GM12875 (cell line): Measurements from ENCODE around the gene AGAP3.

Experiments used
- H3K4me3 ChIP-seq: one replicate; pipeline ENCODE4 v1.5.1; 2011; ENCODE audit warnings: low read depth, low read length, control low read depth
- CTCF ChIP-seq: IDR thresholded peaks from 2 replicates; pipeline ENCODE4 v1.5.1; 2011; ENCODE audit warnings: low read depth, mild to moderate bottlenecking, control low read depth, inconsistent platforms, low read length, moderate library complexity, borderline replicate concordance; ENCODE audit not compliant: insufficient read depth

Gene AGAP3

GRCh38 chr7:151131592-151132293 lies 45.5 kb downstream of the AGAP3 start:
- no peak for TF ChIP-seq CTCF
- H3K4me3 ChIP-seq = no peak overlapping the region

GRCh38 chr7:151132461-151133205 lies 46.4 kb downstream of the AGAP3 start:
- no peak for TF ChIP-seq CTCF
- no peak overlapping the region for H3K4me3 ChIP-seq

- H3K4me3 ChIP-seq = no peak overlapping the region
- TF ChIP-seq CTCF = no peak
Measured at GRCh38 chr7:151133266-151133985, 47.2 kb downstream of the AGAP3 start.

GRCh38 chr7:151133986-151134742 lies 47.9 kb downstream of the AGAP3 start:
- H3K4me3 ChIP-seq = no peak overlapping the region
- no peak for TF ChIP-seq CTCF

- H3K4me3 ChIP-seq = no peak overlapping the region
- TF ChIP-seq CTCF = 0 out of 2 replicates have a peak, but pooled peaks have one; percentile 1
Measured at GRCh38 chr7:151134743-151135524, 48.7 kb downstream of the AGAP3 start.

- H3K4me3 ChIP-seq = no peak overlapping the region
- no peak for TF ChIP-seq CTCF
Measured at GRCh38 chr7:151135525-151135845, 49.2 kb downstream of the AGAP3 start.
